Right lung (tissue), 5 donors: ENCODE results near the gene SMG1. TPM values are rescaled to one million over a fixed set of nuclear protein-coding genes. Genes with fewer than 3 reads are reported as not detected.

Source experiments
- DNase-seq, 2 donors: peaks; one replicate each; pipeline ENCODE4 v3.0.0-alpha.2; 2013
- polyA plus RNA-seq, 5 donors: library from polyadenylated mRNA; unstranded; fragments of 120-200 nt; gene quantifications; one replicate each; pipeline versions ENCODE4 v1.2.1 to v1.2.3, GENCODE V29; 2013; ENCODE audit warnings: inconsistent platforms in 1 of 5, low replicate concordance in 1 of 5; ENCODE audit not compliant: insufficient read length in 5 of 5, insufficient read depth in 1 of 5

Gene SMG1
- polyA plus RNA-seq, 5 donors, result 38.0 to 74.9 (median 73.6) TPM

- no peak for DNase-seq
These were observed 72.5 kb downstream of the SMG1 start for GRCh38 chr16:18853694-18854093.

- no peak for DNase-seq
These were observed 73.6 kb downstream of the SMG1 start for GRCh38 chr16:18852647-18853046.

- DNase-seq, result no peak
These were observed 79.8 kb downstream of the SMG1 start for GRCh38 chr16:18846416-18846815.

- no peak for DNase-seq
These were observed 83.6 kb downstream of the SMG1 start for GRCh38 chr16:18842565-18842964.

GRCh38 chr16:18841833-18842525, 84.2 kb downstream of the SMG1 start:
- no peak for DNase-seq

GRCh38 chr16:18839555-18839954, 86.7 kb downstream of the SMG1 start:
- DNase-seq, result peak; percentile 4 to 6

GRCh38 chr16:18836702-18837101, 89.5 kb downstream of the SMG1 start:
- no peak for DNase-seq

- DNase-seq, result no peak
These were observed 91.3 kb downstream of the SMG1 start for GRCh38 chr16:18834864-18835263.

- no peak for DNase-seq
These were observed 92.3 kb downstream of the SMG1 start for GRCh38 chr16:18833707-18834505.

- no peak for DNase-seq
These were observed 93.6 kb downstream of the SMG1 start for GRCh38 chr16:18832613-18833012.

GRCh38 chr16:18832006-18832405, 94.2 kb downstream of the SMG1 start:
- no peak for DNase-seq

- DNase-seq, result no peak
These were observed 97.0 kb downstream of the SMG1 start for GRCh38 chr16:18829251-18829650.

GRCh38 chr16:18827890-18828289, 98.3 kb downstream of the SMG1 start:
- no peak for DNase-seq

- no peak for DNase-seq
These were observed 109.9 kb downstream of the SMG1 start for GRCh38 chr16:18816286-18816685.

GRCh38 chr16:18811925-18812324, 114.3 kb downstream of the SMG1 start:
- DNase-seq, result no peak

- DNase-seq, result no peak
These were observed 117.0 kb downstream of the SMG1 start for GRCh38 chr16:18809165-18809564.

- DNase-seq, result no peak
These were observed 120.9 kb downstream of the SMG1 start for GRCh38 chr16:18805257-18805773.

- no peak for DNase-seq
These were observed 121.7 kb downstream of the SMG1 start for GRCh38 chr16:18804540-18804939.

- DNase-seq, result no peak
These were observed 122.4 kb downstream of the SMG1 start for GRCh38 chr16:18803569-18804462.

GRCh38 chr16:18802767-18803343, 123.4 kb downstream of the SMG1 start:
- no peak for DNase-seq

GRCh38 chr16:18801145-18801972, 124.8 kb downstream of the SMG1 start, which contains the start of gene ARL6IP1:
TSS of gene ARL6IP1 (minus strand) at chr16:18801549. CDS start at chr16:18801466, 83 bp downstream.
- peak; percentile 99 for DNase-seq
